Measurements from ENCODE around the gene ST8SIA4. TPM values are rescaled to one million over a fixed set of nuclear protein-coding genes. Genes with fewer than 3 reads are reported as not detected.

The ST8SIA4 gene
- total RNA-seq, 6 donors from 2014 or later = 4.6 to 28.1 (median 11.4) TPM

DNA sequence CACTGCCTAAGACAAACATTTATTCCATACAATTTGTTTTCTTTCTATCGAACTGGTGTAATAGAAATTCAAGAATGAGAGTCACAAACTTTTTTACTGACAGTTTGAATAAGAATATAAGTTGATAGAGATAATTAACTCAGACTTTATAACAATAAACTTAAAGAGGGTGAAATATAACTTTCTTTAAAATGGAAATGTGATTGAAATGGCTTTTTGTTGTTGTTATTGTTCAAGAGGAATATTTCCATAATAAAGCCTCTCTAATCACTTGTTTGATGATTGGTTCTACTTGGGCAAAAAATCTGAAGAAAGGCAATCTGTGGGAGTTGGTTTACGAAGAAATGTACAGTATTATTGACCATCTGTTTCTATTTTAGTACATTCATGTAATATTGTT lies 79.3 kb downstream of the ST8SIA4 start:
- no peak for TF ChIP-seq EP300 (IDR thresholded peaks at IDR 0.05)
- Histone ChIP-seq H3K27ac (no peak overlapping the region), H3K9me3 (no peaks in the 10 kb centered on the region), H3K4me1 (peaks cover 0 to 19% (median 9%) of the 10 kb centered on the region in 4 donors), H3K36me3 (no peaks in the 10 kb centered on the region), H3K27me3 (no peaks in the 10 kb centered on the region), H3K4me3 (no peak overlapping the region)
- WGBS, 2 donors = 90 to 91% methylated on average over 2 of the region's 2 CpGs
- DNase-seq (no peak), ATAC-seq (ENCODE audit: low FRiP score in 2 of 2) (no peak)

DNA sequence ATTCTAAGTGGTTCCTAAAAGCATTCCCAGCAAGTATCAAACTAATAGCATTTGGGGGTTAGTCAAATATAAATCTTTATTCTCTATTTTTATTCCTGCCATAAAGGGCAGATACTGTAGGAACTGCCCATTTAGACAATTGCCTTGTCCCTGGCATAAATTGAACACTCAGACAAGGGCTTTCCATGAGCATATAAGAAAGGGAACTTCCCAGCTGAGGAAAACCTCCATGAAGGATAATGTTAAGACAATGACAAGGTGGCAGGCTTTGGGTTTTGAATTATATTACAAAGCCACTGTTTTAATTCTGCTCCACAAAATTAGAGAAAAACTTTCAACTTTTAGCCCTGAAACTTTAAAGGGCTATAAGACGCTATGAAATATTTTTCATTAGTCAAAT lies 81.3 kb downstream of the ST8SIA4 start:
- Histone ChIP-seq H3K4me3 (no peak overlapping the region), H3K36me3 (no peaks in the 10 kb centered on the region), H3K27ac (no peak overlapping the region), H3K27me3 (no peaks in the 10 kb centered on the region), H3K4me1 (peaks cover 0 to 4% (median under 1%) of the 10 kb centered on the region in 4 donors), H3K9me3 (no peaks in the 10 kb centered on the region)
- ATAC-seq (ENCODE audit: low FRiP score in 2 of 2) (no peak), DNase-seq (no peak)
- WGBS, 2 donors = 91 to 97% methylated on average over 1 of the region's 1 CpG
- TF ChIP-seq POLR2A (IDR thresholded peaks at IDR 0.05) (no peak), EP300 (IDR thresholded peaks at IDR 0.05) (no peak), POLR2AphosphoS5 (IDR thresholded peaks at IDR 0.05) (no peak)
- TF ChIP-seq, protein P1, sequence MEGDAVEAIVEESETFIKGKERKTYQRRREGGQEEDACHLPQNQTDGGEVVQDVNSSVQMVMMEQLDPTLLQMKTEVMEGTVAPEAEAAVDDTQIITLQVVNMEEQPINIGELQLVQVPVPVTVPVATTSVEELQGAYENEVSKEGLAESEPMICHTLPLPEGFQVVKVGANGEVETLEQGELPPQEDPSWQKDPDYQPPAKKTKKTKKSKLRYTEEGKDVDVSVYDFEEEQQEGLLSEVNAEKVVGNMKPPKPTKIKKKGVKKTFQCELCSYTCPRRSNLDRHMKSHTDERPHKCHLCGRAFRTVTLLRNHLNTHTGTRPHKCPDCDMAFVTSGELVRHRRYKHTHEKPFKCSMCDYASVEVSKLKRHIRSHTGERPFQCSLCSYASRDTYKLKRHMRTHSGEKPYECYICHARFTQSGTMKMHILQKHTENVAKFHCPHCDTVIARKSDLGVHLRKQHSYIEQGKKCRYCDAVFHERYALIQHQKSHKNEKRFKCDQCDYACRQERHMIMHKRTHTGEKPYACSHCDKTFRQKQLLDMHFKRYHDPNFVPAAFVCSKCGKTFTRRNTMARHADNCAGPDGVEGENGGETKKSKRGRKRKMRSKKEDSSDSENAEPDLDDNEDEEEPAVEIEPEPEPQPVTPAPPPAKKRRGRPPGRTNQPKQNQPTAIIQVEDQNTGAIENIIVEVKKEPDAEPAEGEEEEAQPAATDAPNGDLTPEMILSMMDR (IDR thresholded peaks at IDR 0.05) = no peak

DNA sequence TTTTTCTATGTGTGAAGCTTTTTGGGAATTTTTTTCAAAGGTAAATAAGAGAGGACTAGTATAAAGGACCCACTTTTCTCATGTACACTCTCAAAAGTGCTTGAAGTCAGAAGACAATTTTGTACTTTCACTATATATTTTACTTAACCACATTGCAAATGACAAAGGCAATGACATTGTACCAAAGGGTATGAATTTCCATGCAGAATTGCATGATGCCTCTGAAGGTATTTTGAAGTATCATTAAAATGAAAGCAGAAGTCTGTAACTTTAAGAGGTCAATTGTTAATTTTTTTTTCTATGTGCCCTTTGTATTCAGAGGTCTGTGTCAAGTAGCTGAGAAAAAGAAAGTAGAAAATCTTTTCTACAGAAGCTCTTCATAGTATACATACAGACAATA lies 84.7 kb downstream of the ST8SIA4 start:
- H3K27me3 ChIP-seq = no peaks in the 10 kb centered on the region
- ATAC-seq (ENCODE audit: low FRiP score in 2 of 2) (no peak), DNase-seq (no peak)
- no peaks in the 10 kb centered on the region for H3K36me3 ChIP-seq
- no peak overlapping the region for H3K4me3 ChIP-seq
- H3K9me3 ChIP-seq = no peaks in the 10 kb centered on the region
- H3K27ac ChIP-seq = no peak overlapping the region
- peaks cover 0 to 4% (median 0%) of the 10 kb centered on the region in 4 donors for H3K4me1 ChIP-seq
- TF ChIP-seq POLR2AphosphoS5 (IDR thresholded peaks at IDR 0.05) = no peak
- TF ChIP-seq, protein P1 (IDR thresholded peaks at IDR 0.05) = no peak
- TF ChIP-seq POLR2A (IDR thresholded peaks at IDR 0.05) = no peak
- TF ChIP-seq EP300 (IDR thresholded peaks at IDR 0.05) = no peak

DNA sequence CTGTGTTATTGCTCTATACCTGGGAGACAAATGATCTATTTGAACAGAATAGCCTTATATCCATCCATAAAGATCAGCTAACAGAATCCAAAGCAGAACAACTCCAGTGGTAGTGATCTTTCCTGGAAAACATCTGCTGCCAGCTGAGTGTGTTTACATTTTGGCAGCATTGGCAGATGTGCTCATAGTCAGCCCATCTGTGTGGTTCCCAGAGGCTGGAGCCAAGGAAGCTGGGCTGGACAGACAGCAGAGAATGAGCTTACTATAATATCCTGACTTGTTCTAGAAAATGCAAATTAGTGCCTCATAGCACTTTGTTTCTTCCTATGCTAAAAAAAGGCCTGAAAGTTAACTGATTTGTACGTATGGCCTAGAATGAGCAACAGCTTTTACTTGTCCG lies 99.7 kb downstream of the ST8SIA4 start:
- H3K27ac ChIP-seq = no peak overlapping the region
- no peaks in the 10 kb centered on the region for H3K36me3 ChIP-seq
- H3K9me3 ChIP-seq = no peaks in the 10 kb centered on the region
- DNase-seq (no peak), ATAC-seq (ENCODE audit: low FRiP score in 2 of 2) (no peak)
- peaks cover 0 to 4% (median 0%) of the 10 kb centered on the region in 4 donors for H3K4me1 ChIP-seq
- 76 to 85% methylated on average over 2 of the region's 2 CpGs for WGBS, 2 donors
- H3K27me3 ChIP-seq = no peaks in the 10 kb centered on the region
- TF ChIP-seq POLR2A (IDR thresholded peaks at IDR 0.05) (no peak), EP300 (IDR thresholded peaks at IDR 0.05) (no peak), POLR2AphosphoS5 (IDR thresholded peaks at IDR 0.05) (no peak)
- TF ChIP-seq, protein P1 (IDR thresholded peaks at IDR 0.05) = no peak
- no peak overlapping the region for H3K4me3 ChIP-seq

DNA sequence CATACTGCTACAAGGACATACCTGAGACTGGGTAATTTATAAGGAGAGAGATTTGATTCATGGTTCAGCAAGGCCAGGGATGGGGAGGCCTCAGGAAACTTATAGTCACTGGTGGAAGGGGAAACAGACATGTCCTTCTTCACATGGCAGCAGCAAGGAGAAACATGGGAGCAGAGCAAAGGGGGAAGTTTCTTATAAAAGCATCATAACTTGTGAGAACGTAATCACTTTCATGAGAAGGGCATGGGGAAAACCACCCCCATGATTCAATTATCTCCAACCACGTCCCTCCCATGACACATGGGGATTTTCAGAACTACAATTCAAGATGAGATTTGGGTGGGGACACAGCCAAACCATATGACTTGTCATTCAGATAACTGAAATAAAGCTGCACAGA lies 100.9 kb downstream of the ST8SIA4 start:
- ATAC-seq (ENCODE audit: low FRiP score in 2 of 2) = no peak
- TF ChIP-seq EP300 (IDR thresholded peaks at IDR 0.05) = no peak
- no peak for TF ChIP-seq POLR2A (IDR thresholded peaks at IDR 0.05)
- TF ChIP-seq, protein P1 (IDR thresholded peaks at IDR 0.05) = no peak
- TF ChIP-seq POLR2AphosphoS5 (IDR thresholded peaks at IDR 0.05) = no peak
- no peaks in the 10 kb centered on the region for H3K9me3 ChIP-seq
- H3K4me3 ChIP-seq = no peak overlapping the region
- H3K27ac ChIP-seq = no peak overlapping the region
- DNase-seq = no peak
- 80 to 91% methylated on average over 2 of the region's 2 CpGs for WGBS, 2 donors
- no peaks in the 10 kb centered on the region for H3K27me3 ChIP-seq
- H3K4me1 ChIP-seq = peaks cover 0 to 4% (median 0%) of the 10 kb centered on the region in 4 donors
- no peaks in the 10 kb centered on the region for H3K36me3 ChIP-seq

Measured in upper lobe of left lung (tissue), 6 donors.